IMR-90 (cell line): Measurements from ENCODE around the gene IBA57. TPM values are rescaled to one million over a fixed set of nuclear protein-coding genes. Genes with fewer than 3 reads are reported as not detected.

ENCODE experiments used
- ATAC-seq: fragments of 200-7000 bp; cut with Tn5 transposase; 2 replicates; pipeline ENCODE4 v1.9.1; 2020; ENCODE audit warnings: low read depth, mild to moderate bottlenecking, moderate library complexity
- BruUV-seq: library from RNA; stranded (reverse); fragments of 400-500 nt; replicated peaks from 2 replicates; lab custom pipeline; 2021; lab: Mats Ljungman, UMichigan
- CTCF ChIA-PET: fragments of 300-600 bp; formaldehyde crosslinking; extraction: SDS; loops from one replicate; lab custom pipeline; 2021; ENCODE audit warnings: antibody characterized with exemption; lab: Yijun Ruan, JAX
- POLR2A ChIA-PET: fragments of 300-600 bp; sonication (Branson Sonifier 250); formaldehyde crosslinking; loops from one replicate; lab custom pipeline; 2022; ENCODE audit warnings: antibody characterized with exemption; ENCODE audit not compliant: unreplicated experiment; lab: Charles Lee
- DNase-seq: peaks from one replicate; pipeline ENCODE4 v3.0.0; 2013
- H2AFZ ChIP-seq: replicated peaks from 2 replicates; pipeline ENCODE3; 2013; ENCODE audit warnings: low read length, mild to moderate bottlenecking; ENCODE audit not compliant: poor library complexity
- H2AK5ac ChIP-seq: 2 replicates; pipeline ENCODE4 v1.6.1; 2013; ENCODE audit warnings: low read depth, low read length, inconsistent platforms
- H2AK9ac ChIP-seq: replicated peaks from 2 replicates; pipeline ENCODE3; 2013; ENCODE audit warnings: mild to moderate bottlenecking, low read depth, low read length, moderate library complexity; ENCODE audit not compliant: poor library complexity
- H2BK120ac ChIP-seq: 2 replicates; pipeline ENCODE4 v1.6.1; 2013; ENCODE audit warnings: low read depth, low read length, inconsistent platforms
- H2BK15ac ChIP-seq: 3 replicates; pipeline ENCODE4 v1.6.1; 2013; ENCODE audit warnings: low read depth, low read length, inconsistent platforms
- H2BK20ac ChIP-seq: 2 replicates; pipeline ENCODE4 v1.6.1; 2013; ENCODE audit warnings: low read depth, mild to moderate bottlenecking, inconsistent platforms, low read length, moderate library complexity
- H2BK5ac ChIP-seq: 2 replicates; pipeline ENCODE4 v1.6.1; 2013; ENCODE audit warnings: mild to moderate bottlenecking, low read depth, low read length, inconsistent platforms; ENCODE audit not compliant: poor library complexity, severe bottlenecking
- H3K14ac ChIP-seq: replicated peaks from 2 replicates; pipeline ENCODE4 v1.6.1; 2013; ENCODE audit warnings: low read depth, low read length, inconsistent platforms
- H3K18ac ChIP-seq: 2 replicates; pipeline ENCODE4 v1.6.1; 2013; ENCODE audit warnings: low read depth, low read length, control low read depth
- H3K23ac ChIP-seq: 2 replicates; pipeline ENCODE4 v1.6.1; 2013; ENCODE audit warnings: low read depth, low read length, inconsistent platforms
- H3K27ac ChIP-seq: 2 replicates; pipeline ENCODE4 v1.5.1; 2013; ENCODE audit warnings: mild to moderate bottlenecking, control low read depth, low read length; ENCODE audit not compliant: insufficient read depth
- H3K27me3 ChIP-seq: 2 replicates; pipeline ENCODE4 v1.6.1; 2013; ENCODE audit warnings: low read length; ENCODE audit not compliant: control insufficient read depth, insufficient read depth
- H3K36me3 ChIP-seq: 2 replicates; pipeline ENCODE4 v1.6.1; 2013; ENCODE audit warnings: low read length, mixed read lengths; ENCODE audit not compliant: control insufficient read depth, insufficient read depth
- H3K4ac ChIP-seq: 2 replicates; pipeline ENCODE4 v1.6.1; 2013; ENCODE audit warnings: low read depth, low read length, inconsistent platforms
- H3K4me1 ChIP-seq: 2 replicates; pipeline ENCODE4 v1.6.1; 2013; ENCODE audit warnings: low read length, mixed read lengths; ENCODE audit not compliant: control insufficient read depth, insufficient read depth
- H3K4me2 ChIP-seq: 2 replicates; pipeline ENCODE4 v1.6.1; 2013; ENCODE audit warnings: low read depth, mild to moderate bottlenecking, control low read depth, low read length, moderate library complexity
- H3K4me3 ChIP-seq: 2 replicates; pipeline ENCODE4 v1.5.1; 2013; ENCODE audit warnings: low read depth, mild to moderate bottlenecking, control low read depth, low read length, moderate library complexity; ENCODE audit not compliant: insufficient read depth
- H3K56ac ChIP-seq: 2 replicates; pipeline ENCODE4 v1.6.1; 2013; ENCODE audit warnings: low read length, inconsistent platforms; ENCODE audit not compliant: insufficient read depth; ENCODE audit errors: extremely low read depth
- H3K79me1 ChIP-seq, 2 experiments: 2 replicates each; pipeline ENCODE4 v1.6.1; 2013; ENCODE audit warnings: low read length in 2 of 2, inconsistent platforms in 1 of 2, low read depth in 1 of 2
- H3K9ac ChIP-seq: 2 replicates; pipeline ENCODE4 v1.6.1; 2013; ENCODE audit warnings: low read depth, low read length, control low read depth
- H3K9me1 ChIP-seq: 2 replicates; pipeline ENCODE4 v1.6.1; 2013; ENCODE audit warnings: low read length, inconsistent platforms; ENCODE audit not compliant: insufficient read depth
- H3K9me3 ChIP-seq: 2 replicates; pipeline ENCODE4 v1.6.1; 2013; ENCODE audit warnings: low read length; ENCODE audit not compliant: control insufficient read depth, insufficient read depth
- H4K20me1 ChIP-seq: 2 replicates; pipeline ENCODE4 v1.6.1; 2013; ENCODE audit warnings: low read length, inconsistent platforms; ENCODE audit not compliant: insufficient read depth
- H4K5ac ChIP-seq: 2 replicates; pipeline ENCODE4 v1.6.1; 2013; ENCODE audit warnings: mild to moderate bottlenecking, low read depth, low read length, control low read depth
- H4K8ac ChIP-seq, 2 experiments: 2 replicates each; pipeline ENCODE4 v1.6.1; 2013; ENCODE audit warnings: low read depth in 2 of 2, low read length in 2 of 2, control low read depth in 1 of 2, inconsistent platforms in 1 of 2
- H4K91ac ChIP-seq: 2 replicates; pipeline ENCODE4 v1.6.1; 2013; ENCODE audit warnings: low read depth, low read length, inconsistent platforms; ENCODE audit not compliant: insufficient read depth
- BHLHE40 ChIP-seq: fragments of 150-350 bp; IDR thresholded peaks from 2 replicates; pipeline ENCODE4 v1.6.1; 2016; ENCODE audit warnings: mild to moderate bottlenecking, low read depth, low read length
- CEBPB ChIP-seq: IDR thresholded peaks from 2 replicates; pipeline ENCODE4 v1.6.1; 2012; ENCODE audit warnings: low read depth, low read length, improper control_type of control experiment
- CHD1 ChIP-seq: IDR thresholded peaks from 2 replicates; pipeline ENCODE4 v1.6.1; 2012; ENCODE audit warnings: low read depth, low read length, improper control_type of control experiment
- FOS ChIP-seq: fragments of 150-350 bp; IDR thresholded peaks from 2 replicates; pipeline ENCODE4 v1.6.1; 2016; ENCODE audit warnings: low read depth, low read length
- MAFK ChIP-seq: IDR thresholded peaks from 2 replicates; pipeline ENCODE4 v1.6.1; 2012; ENCODE audit warnings: low read depth, low read length, improper control_type of control experiment
- MAZ ChIP-seq: IDR thresholded peaks from 2 replicates; pipeline ENCODE4 v1.6.1; 2012; ENCODE audit warnings: low read depth, mild to moderate bottlenecking, low read length, improper control_type of control experiment, moderate library complexity, borderline replicate concordance
- MXI1 ChIP-seq: IDR thresholded peaks from 2 replicates; pipeline ENCODE4 v1.6.1; 2012; ENCODE audit warnings: low read depth, mild to moderate bottlenecking, low read length, moderate library complexity, borderline replicate concordance
- NFE2L2 ChIP-seq: fragments of 150-350 bp; IDR thresholded peaks from 2 replicates; pipeline ENCODE4 v1.6.1; 2016; ENCODE audit warnings: low read depth, mild to moderate bottlenecking, low read length
- RAD21 ChIP-seq: IDR thresholded peaks from 2 replicates; pipeline ENCODE4 v1.6.1; 2012; ENCODE audit warnings: low read length, improper control_type of control experiment
- SMC3 ChIP-seq: fragments of 150-350 bp; IDR thresholded peaks from 2 replicates; pipeline ENCODE4 v1.6.1; 2016; ENCODE audit warnings: low read depth, mild to moderate bottlenecking, antibody characterized with exemption, low read length, moderate library complexity
- WGBS, 2 experiments: methylation state at CpG; one replicate each; pipeline versions ENCODE4 v1.1.5 to v1.1.7; 2013; ENCODE audit warnings: missing lambda C conversion rate in 2 of 2; ENCODE audit not compliant: insufficient read length in 1 of 2; ENCODE audit errors: extremely low coverage in 2 of 2; 5-methylcytosine and 5-hydroxymethylcytosine counted together
- dilution Hi-C: fragments of 300-500 bp; cut with HindIII; formaldehyde crosslinking; loops from one replicate; pipeline ENCODE4 v1.14.3; 2018; ENCODE audit warnings: low sequenced_read_pairs; ENCODE audit not compliant: unreplicated experiment
- in situ Hi-C: fragments of 300-500 bp; cut with MboI; formaldehyde crosslinking; loops from 3 replicates; pipeline ENCODE4 v1.14.3; 2019; ENCODE audit warnings: low sequenced_read_pairs, inconsistent platforms, mixed read lengths
- intact Hi-C: fragments of 100-400 bp; cut with micrococcal nuclease; formaldehyde crosslinking; loops from 2 replicates; pipeline ENCODE4 v1.10.0; 2022
- polyA plus RNA-seq, 3 experiments: library from polyadenylated mRNA; depleted of rRNA; stranded (reverse); fragments of >200 nt; gene quantifications; 2 replicates each; pipeline ENCODE4 v1.2.3, GENCODE V29; 2012; ENCODE audit warnings: low replicate concordance in 1 of 3
- total RNA-seq: library from RNA; depleted of rRNA; stranded (reverse); fragments of >200 nt; gene quantifications from 2 replicates; pipeline ENCODE4 v1.2.3, GENCODE V29; 2012
- TF ChIP-seq, protein P1 (sequence below): fragments of 150-350 bp; IDR thresholded peaks from 2 replicates; pipeline ENCODE4 v1.6.1; 2016; ENCODE audit warnings: low read depth, mild to moderate bottlenecking, low read length, moderate library complexity, borderline replicate concordance
- TF ChIP-seq, protein P2 (sequence below): fragments of 150-350 bp; IDR thresholded peaks from 2 replicates; pipeline ENCODE4 v1.6.1; 2017; ENCODE audit warnings: mild to moderate bottlenecking, antibody characterized with exemption, low read length, low read depth

IBA57 gene
- total and polyA plus RNA-seq, 2 of the 4 experiments (the other 2 are of a cell fraction) = 2.0 to 2.6 TPM

DNA sequence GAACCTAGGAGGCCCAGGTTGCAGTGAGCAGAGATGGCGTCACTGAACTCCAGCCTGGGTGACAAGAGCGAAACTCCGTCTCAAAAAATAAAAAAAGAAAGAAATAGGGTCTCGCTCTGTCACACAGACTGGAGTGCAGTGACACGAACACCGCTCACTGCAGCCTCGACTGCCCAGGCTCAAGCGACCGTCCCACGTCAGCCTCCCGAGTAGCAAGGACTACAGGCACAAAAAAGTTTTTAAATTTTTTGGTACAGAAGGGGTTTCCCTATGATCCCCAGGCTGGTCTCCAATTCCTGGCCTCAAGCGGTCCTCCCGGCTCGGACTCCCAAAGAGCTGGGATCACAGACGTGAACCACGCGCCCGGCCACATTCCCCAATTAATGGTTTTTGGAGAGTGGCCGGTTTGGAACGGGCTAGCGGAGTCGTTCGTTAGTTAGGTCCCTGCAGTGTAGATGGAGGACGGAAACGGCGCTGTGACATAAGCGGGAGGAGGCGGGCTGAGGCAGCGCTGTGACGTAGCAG is 26.1 kb upstream of the IBA57 start:
- no peaks in the 10 kb centered on the region for H3K9me3 ChIP-seq
- in situ Hi-C loops (loop anchor here (10.0 kb wide), 1 partner anchor 365 kb away; no protein-coding TSS in a partner anchor), dilution Hi-C loops (no loop called here), intact Hi-C loops (loop anchor here (10.0 kb wide), 1 partner anchor 135 kb away; no protein-coding TSS in a partner anchor)
- peaks cover 24% of the 10 kb centered on the region for H3K9me1 ChIP-seq
- H2BK20ac ChIP-seq = no peak overlapping the region
- peak overlapping the region; percentile 98 for H4K8ac ChIP-seq
- peak overlapping the region; percentile 93 for H2AFZ ChIP-seq
- POLR2A ChIA-PET = no interaction called here
- H4K91ac ChIP-seq = peak overlapping the region; percentile 66; the same call in 1 of the 2 replicates
- H3K14ac ChIP-seq = peak overlapping the region; percentile 84
- CTCF ChIA-PET = no interaction called here
- peak overlapping the region; percentile 71 for H4K5ac ChIP-seq
- DNase-seq = no peak
- peak overlapping the region; percentile 51 for H3K4me2 ChIP-seq
- peaks cover 0 to 38% of the 10 kb centered on the region in 2 experiments; a peak in 2 of 4 replicates for H3K79me1 ChIP-seq
- ATAC-seq = no peak
- TF ChIP-seq MXI1 = no peak
- TF ChIP-seq MAFK = no peak
- TF ChIP-seq MAZ = no peak
- no peak for TF ChIP-seq NFE2L2
- TF ChIP-seq, protein P1, sequence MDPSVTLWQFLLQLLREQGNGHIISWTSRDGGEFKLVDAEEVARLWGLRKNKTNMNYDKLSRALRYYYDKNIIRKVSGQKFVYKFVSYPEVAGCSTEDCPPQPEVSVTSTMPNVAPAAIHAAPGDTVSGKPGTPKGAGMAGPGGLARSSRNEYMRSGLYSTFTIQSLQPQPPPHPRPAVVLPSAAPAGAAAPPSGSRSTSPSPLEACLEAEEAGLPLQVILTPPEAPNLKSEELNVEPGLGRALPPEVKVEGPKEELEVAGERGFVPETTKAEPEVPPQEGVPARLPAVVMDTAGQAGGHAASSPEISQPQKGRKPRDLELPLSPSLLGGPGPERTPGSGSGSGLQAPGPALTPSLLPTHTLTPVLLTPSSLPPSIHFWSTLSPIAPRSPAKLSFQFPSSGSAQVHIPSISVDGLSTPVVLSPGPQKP = no peak
- TF ChIP-seq, protein P2, sequence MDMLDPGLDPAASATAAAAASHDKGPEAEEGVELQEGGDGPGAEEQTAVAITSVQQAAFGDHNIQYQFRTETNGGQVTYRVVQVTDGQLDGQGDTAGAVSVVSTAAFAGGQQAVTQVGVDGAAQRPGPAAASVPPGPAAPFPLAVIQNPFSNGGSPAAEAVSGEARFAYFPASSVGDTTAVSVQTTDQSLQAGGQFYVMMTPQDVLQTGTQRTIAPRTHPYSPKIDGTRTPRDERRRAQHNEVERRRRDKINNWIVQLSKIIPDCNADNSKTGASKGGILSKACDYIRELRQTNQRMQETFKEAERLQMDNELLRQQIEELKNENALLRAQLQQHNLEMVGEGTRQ = no peak
- TF ChIP-seq BHLHE40 = no peak
- TF ChIP-seq SMC3 = no peak
- TF ChIP-seq RAD21 = no peak
- no peak for TF ChIP-seq CEBPB
- no peak for TF ChIP-seq FOS
- TF ChIP-seq CHD1 = no peak
- H3K27ac ChIP-seq = peak overlapping the region; percentile 69
- peak overlapping the region; percentile 55 for H2BK5ac ChIP-seq
- peak overlapping the region; percentile 84 for H3K4me3 ChIP-seq
- peak overlapping the region; percentile 82 for H2AK5ac ChIP-seq
- 29% methylated on average over 7 of the region's 30 CpGs; no CpG with 5 or more reads in 1 of the 2 experiments for WGBS, 2 experiments
- peaks cover 39% of the 10 kb centered on the region for H4K20me1 ChIP-seq
- H2BK120ac ChIP-seq = peak overlapping the region; percentile 68
- peaks cover 10% of the 10 kb centered on the region for H3K27me3 ChIP-seq
- peak overlapping the region; percentile 16; the same call in 1 of the 2 replicates for H3K18ac ChIP-seq
- H3K23ac ChIP-seq = peak overlapping the region; percentile 78; the same call in 1 of the 2 replicates
- H3K4ac ChIP-seq = peak overlapping the region; percentile 83
- H3K36me3 ChIP-seq = peaks cover 5% of the 10 kb centered on the region
- H2BK15ac ChIP-seq = 0 out of 3 replicates have a peak overlapping the region, but pooled peaks have one; percentile 13
- peak overlapping the region; percentile 97 for H2AK9ac ChIP-seq
- no TSS peak for BruUV-seq
- H3K9ac ChIP-seq = peak overlapping the region; percentile 67
- no peak overlapping the region for H3K56ac ChIP-seq
- peaks cover 19% of the 10 kb centered on the region for H3K4me1 ChIP-seq
